Spleen (tissue), 11 donors: ENCODE results near the gene EPYC. TPM values are rescaled to one million over a fixed set of nuclear protein-coding genes. Genes with fewer than 3 reads are reported as not detected.

Experiments used
- DNase-seq: peaks from one replicate; pipeline ENCODE4 v3.0.0-alpha.2; 2020
- H3K27ac ChIP-seq, 8 donors: fragments of 200-600 bp; sonication (generic) in 7 of 8; 1 replicate in 4 of 8; 2 replicates in 4 of 8; pipeline versions ENCODE4 v1.5.0 to v1.8.0; 2016 to 2021; ENCODE audit warnings: inconsistent platforms in 4 of 8, mild to moderate bottlenecking in 4 of 8, moderate library complexity in 1 of 8
- H3K27me3 ChIP-seq, 7 donors: fragments of 200-600 bp; sonication (generic) in 6 of 7; replicated peaks in 1 of 7; 1 replicate in 4 of 7; 2 replicates in 3 of 7; pipeline versions ENCODE4 v1.5.0 to v1.8.0; 2016 to 2021; ENCODE audit warnings: inconsistent platforms in 3 of 7, mild to moderate bottlenecking in 1 of 7
- H3K36me3 ChIP-seq, 6 donors: fragments of 200-600 bp; sonication (generic) in 5 of 6; 1 replicate in 4 of 6; 2 replicates in 2 of 6; pipeline versions ENCODE4 v1.5.0 to v1.8.0; 2016 to 2021; ENCODE audit warnings: inconsistent platforms in 2 of 6
- H3K4me1 ChIP-seq, 6 donors: fragments of 200-600 bp; sonication (generic) in 5 of 6; 1 replicate in 3 of 6; 2 replicates in 3 of 6; pipeline versions ENCODE4 v1.5.0 to v1.8.0; 2016 to 2021; ENCODE audit warnings: inconsistent platforms in 3 of 6
- H3K4me3 ChIP-seq, 8 donors: fragments of 200-600 bp; sonication (generic) in 7 of 8; 1 replicate in 4 of 8; 2 replicates in 4 of 8; pipeline versions ENCODE4 v1.5.0 to v1.8.0; 2016 to 2021; ENCODE audit warnings: inconsistent platforms in 4 of 8, mild to moderate bottlenecking in 4 of 8, moderate library complexity in 2 of 8
- H3K9me3 ChIP-seq, 8 donors: fragments of 200-600 bp; sonication (generic) in 7 of 8; 1 replicate in 4 of 8; 2 replicates in 4 of 8; pipeline versions ENCODE4 v1.5.0 to v1.8.0; 2016 to 2021; ENCODE audit warnings: inconsistent platforms in 4 of 8
- CTCF ChIP-seq, 11 experiments: fragments of 200-600 bp in 7 of 11; fragments of 450-650 bp in 4 of 11; sonication (generic) in 4 of 11; IDR thresholded peaks in 8 of 11; conservative IDR thresholded peaks in 3 of 11; 1 replicate in 7 of 11; 2 replicates in 4 of 11; pipeline versions ENCODE4 v1.4.0 to v1.8.0; 2016 to 2021; ENCODE audit warnings: antibody characterized with exemption in 11 of 11, inconsistent platforms in 4 of 11, mild to moderate bottlenecking in 1 of 11
- POLR2A ChIP-seq, 3 donors: fragments of 450-650 bp; IDR thresholded peaks; one replicate each; pipeline ENCODE4 v1.5.1; 2017; ENCODE audit warnings: antibody characterized with exemption in 3 of 3, mild to moderate bottlenecking in 1 of 3
- POLR2AphosphoS5 ChIP-seq, 3 donors: sonication (generic); formaldehyde crosslinking; IDR thresholded peaks; one replicate each; pipeline ENCODE4 v1.5.1; 2017; ENCODE audit warnings: antibody characterized with exemption in 3 of 3
- WGBS, 5 donors: extraction: QIAGEN DNeasy Blood & Tissue Kit in 3 of 5; methylation state at CpG; one replicate each; pipeline versions ENCODE4 v1.1.5 to v1.1.7; 2013 to 2018; 5-methylcytosine and 5-hydroxymethylcytosine counted together
- intact Hi-C: fragments of 100-400 bp; cut with DNase I; formaldehyde crosslinking; loops from one replicate; pipeline ENCODE4 v1.15.0; 2023; ENCODE audit warnings: low total_unique reads
- polyA plus RNA-seq, 3 donors: library from polyadenylated mRNA; stranded (reverse); fragments of 200-250 nt; gene quantifications; one replicate each; pipeline ENCODE4 v1.2.1, GENCODE V29; 2013
- total RNA-seq, 7 donors: library from RNA; depleted of rRNA in 3 of 7; stranded (reverse); fragments of >200 nt in 3 of 7; fragmentation: NEBNext Ultra II Directional in 4 of 7; extraction: Animal tissue kit (Norgen Biotek cat#: 25700) in 4 of 7; gene quantifications; one replicate each; pipeline versions ENCODE4 v1.1.0 to v1.2.1, GENCODE V29; 2016 to 2021
- donor health status: healthy with polysubstance abuse.
- donor health status: DM: no; HTN: no; CAD: no; lungs with moderate emphysema.
- donor health status: DM: no; HTN: no; CAD: no.
- donor health status: Bipolar disorder and iron deficiency.
- donor health status: healthy.
- donor health status: DM: no; HTN: no; CAD: no.
- donor health status: DM: yes; HTN: yes; CAD: no.

Gene EPYC
- total and polyA plus RNA-seq, 10 donors, result 0.08 TPM; not detected in 9

GRCh38 chr12:91017043-91017442, 12.3 kb upstream of the EPYC start:
- no peak for DNase-seq
- no peak overlapping the region for H3K4me3 ChIP-seq
- intact Hi-C loops, result no loop called here
- no peaks in the 10 kb centered on the region for H3K36me3 ChIP-seq
- H3K27ac ChIP-seq, result no peak overlapping the region
- TF ChIP-seq POLR2AphosphoS5 (IDR thresholded peaks at IDR 0.05) (no peak), CTCF (IDR thresholded peaks at IDR 0.05 in 8 of 11, conservative IDR thresholded peaks at IDR 0.05 in 3 of 11) (no peak), POLR2A (IDR thresholded peaks at IDR 0.05) (no peak)
- peaks cover 0 to 7% (median 0%) of the 10 kb centered on the region in 8 donors for H3K9me3 ChIP-seq
- no peaks in the 10 kb centered on the region for H3K4me1 ChIP-seq
- H3K27me3 ChIP-seq, result no peaks in the 10 kb centered on the region
- WGBS, 5 donors, result 68 to 82% (median 79%) methylated on average over 1 of the region's 1 CpG

GRCh38 chr12:91009319-91009950, 4.7 kb upstream of the EPYC start:
- no peaks in the 10 kb centered on the region for H3K4me1 ChIP-seq
- WGBS, 5 donors, result 66 to 79% (median 76%) methylated on average over 1 of the region's 1 CpG
- H3K4me3 ChIP-seq, result no peak overlapping the region
- H3K9me3 ChIP-seq, result no peaks in the 10 kb centered on the region
- DNase-seq, result no peak
- H3K27ac ChIP-seq, result no peak overlapping the region
- H3K36me3 ChIP-seq, result no peaks in the 10 kb centered on the region
- intact Hi-C loops, result no loop called here
- no peak for TF ChIP-seq CTCF (IDR thresholded peaks at IDR 0.05 in 8 of 11, conservative IDR thresholded peaks at IDR 0.05 in 3 of 11)
- no peak for TF ChIP-seq POLR2A (IDR thresholded peaks at IDR 0.05)
- TF ChIP-seq POLR2AphosphoS5 (IDR thresholded peaks at IDR 0.05), result no peak
- H3K27me3 ChIP-seq, result no peaks in the 10 kb centered on the region

GRCh38 chr12:91007531-91008290, 2.9 kb upstream of the EPYC start:
- H3K4me1 ChIP-seq, result no peaks in the 10 kb centered on the region
- H3K36me3 ChIP-seq, result no peaks in the 10 kb centered on the region
- H3K27ac ChIP-seq, result no peak overlapping the region
- H3K4me3 ChIP-seq, result no peak overlapping the region
- WGBS, 5 donors, result 46 to 64% (median 49%) methylated on average over 2 of the region's 2 CpGs
- intact Hi-C loops, result no loop called here
- H3K9me3 ChIP-seq, result no peaks in the 10 kb centered on the region
- no peak for TF ChIP-seq CTCF (IDR thresholded peaks at IDR 0.05 in 8 of 11, conservative IDR thresholded peaks at IDR 0.05 in 3 of 11)
- DNase-seq, result no peak
- H3K27me3 ChIP-seq, result no peaks in the 10 kb centered on the region

GRCh38 chr12:91003737-91004136, 1.0 kb downstream of the EPYC start:
- Histone ChIP-seq H3K4me3 (no peak overlapping the region), H3K9me3 (no peaks in the 10 kb centered on the region), H3K4me1 (no peaks in the 10 kb centered on the region), H3K27ac (no peak overlapping the region), H3K27me3 (no peaks in the 10 kb centered on the region), H3K36me3 (no peaks in the 10 kb centered on the region)
- intact Hi-C loops, result no loop called here
- no peak for DNase-seq
- TF ChIP-seq CTCF (IDR thresholded peaks at IDR 0.05 in 8 of 11, conservative IDR thresholded peaks at IDR 0.05 in 3 of 11) (no peak), POLR2AphosphoS5 (IDR thresholded peaks at IDR 0.05) (no peak), POLR2A (IDR thresholded peaks at IDR 0.05) (no peak)
